ENCODE results near the gene HTRA1.

HTRA1 gene

GRCh38 chr10:122515588-122516231 lies 54.4 kb downstream of the HTRA1 start:
- no peaks in the 10 kb centered on the region for H3K79me2 ChIP-seq (ENCODE audit: control insufficient read depth, insufficient read depth, low read length, unreplicated experiment)
- no peak overlapping the region for H2AFZ ChIP-seq (ENCODE audit: low read length, unreplicated experiment)
- no peaks in the 10 kb centered on the region for H3K27me3 ChIP-seq (ENCODE audit: insufficient read depth, low read length)
- peak overlapping the region; percentile 68 for H3K27ac ChIP-seq (ENCODE audit: low read depth, low read length)
- no peak overlapping the region for H3K4me3 ChIP-seq (ENCODE audit: low read depth, low read length)
- H3K4me1 ChIP-seq (ENCODE audit: control insufficient read depth, insufficient read depth, low read length, unreplicated experiment): peaks cover 21% of the 10 kb centered on the region
- H3K36me3 ChIP-seq (ENCODE audit: insufficient read depth, low read length): peaks cover 23% of the 10 kb centered on the region

GRCh38 chr10:122516734-122517133 lies 55.4 kb downstream of the HTRA1 start:
- no peak overlapping the region for H2AFZ ChIP-seq (ENCODE audit: low read length, unreplicated experiment)
- H3K36me3 ChIP-seq (ENCODE audit: insufficient read depth, low read length): peaks cover 22% of the 10 kb centered on the region
- H3K27me3 ChIP-seq (ENCODE audit: insufficient read depth, low read length): no peaks in the 10 kb centered on the region
- H3K27ac ChIP-seq (ENCODE audit: low read depth, low read length): no peak overlapping the region
- no peak overlapping the region for H3K4me3 ChIP-seq (ENCODE audit: low read depth, low read length)
- H3K79me2 ChIP-seq (ENCODE audit: control insufficient read depth, insufficient read depth, low read length, unreplicated experiment): no peaks in the 10 kb centered on the region
- peaks cover 21% of the 10 kb centered on the region for H3K4me1 ChIP-seq (ENCODE audit: control insufficient read depth, insufficient read depth, low read length, unreplicated experiment)

- H3K27me3 ChIP-seq (ENCODE audit: insufficient read depth, low read length): no peaks in the 10 kb centered on the region
- H3K79me2 ChIP-seq (ENCODE audit: control insufficient read depth, insufficient read depth, low read length, unreplicated experiment): no peaks in the 10 kb centered on the region
- no peak overlapping the region for H3K4me3 ChIP-seq (ENCODE audit: low read depth, low read length)
- H2AFZ ChIP-seq (ENCODE audit: low read length, unreplicated experiment): no peak overlapping the region
- H3K27ac ChIP-seq (ENCODE audit: low read depth, low read length): no peak overlapping the region
- peaks cover 19% of the 10 kb centered on the region for H3K4me1 ChIP-seq (ENCODE audit: control insufficient read depth, insufficient read depth, low read length, unreplicated experiment)
- H3K36me3 ChIP-seq (ENCODE audit: insufficient read depth, low read length): peaks cover 10% of the 10 kb centered on the region; the same call in 1 of the 2 replicates
Observed at GRCh38 chr10:122519144-122519543, 57.8 kb downstream of the HTRA1 start.

- Histone ChIP-seq H3K4me1 (ENCODE audit: control insufficient read depth, insufficient read depth, low read length, unreplicated experiment) (peaks cover 12% of the 10 kb centered on the region), H3K27me3 (ENCODE audit: insufficient read depth, low read length) (no peaks in the 10 kb centered on the region), H3K79me2 (ENCODE audit: control insufficient read depth, insufficient read depth, low read length, unreplicated experiment) (no peaks in the 10 kb centered on the region), H3K4me3 (ENCODE audit: low read depth, low read length) (no peak overlapping the region), H3K36me3 (ENCODE audit: insufficient read depth, low read length) (peaks cover 10% of the 10 kb centered on the region; the same call in 1 of the 2 replicates), H2AFZ (ENCODE audit: low read length, unreplicated experiment) (no peak overlapping the region), H3K27ac (ENCODE audit: low read depth, low read length) (no peak overlapping the region)
Observed at GRCh38 chr10:122519873-122520272, 58.5 kb downstream of the HTRA1 start.

GRCh38 chr10:122521011-122521410 lies 59.7 kb downstream of the HTRA1 start:
- no peak overlapping the region for H2AFZ ChIP-seq (ENCODE audit: low read length, unreplicated experiment)
- no peak overlapping the region for H3K27ac ChIP-seq (ENCODE audit: low read depth, low read length)
- H3K36me3 ChIP-seq (ENCODE audit: insufficient read depth, low read length): 0 out of 2 replicates have a peak, but pooled peaks cover 5% of the 10 kb centered on the region
- no peaks in the 10 kb centered on the region for H3K79me2 ChIP-seq (ENCODE audit: control insufficient read depth, insufficient read depth, low read length, unreplicated experiment)
- H3K4me3 ChIP-seq (ENCODE audit: low read depth, low read length): no peak overlapping the region
- no peaks in the 10 kb centered on the region for H3K27me3 ChIP-seq (ENCODE audit: insufficient read depth, low read length)
- H3K4me1 ChIP-seq (ENCODE audit: control insufficient read depth, insufficient read depth, low read length, unreplicated experiment): peaks cover under 1% of the 10 kb centered on the region

GRCh38 chr10:122524811-122525210 lies 63.5 kb downstream of the HTRA1 start:
- Histone ChIP-seq H3K27ac (ENCODE audit: low read depth, low read length) (no peak overlapping the region), H2AFZ (ENCODE audit: low read length, unreplicated experiment) (no peak overlapping the region), H3K4me1 (ENCODE audit: control insufficient read depth, insufficient read depth, low read length, unreplicated experiment) (no peaks in the 10 kb centered on the region), H3K79me2 (ENCODE audit: control insufficient read depth, insufficient read depth, low read length, unreplicated experiment) (no peaks in the 10 kb centered on the region), H3K27me3 (ENCODE audit: insufficient read depth, low read length) (0 out of 2 replicates have a peak, but pooled peaks cover 13% of the 10 kb centered on the region), H3K4me3 (ENCODE audit: low read depth, low read length) (no peak overlapping the region), H3K36me3 (ENCODE audit: insufficient read depth, low read length) (no peaks in the 10 kb centered on the region)

- H3K79me2 ChIP-seq (ENCODE audit: control insufficient read depth, insufficient read depth, low read length, unreplicated experiment): no peaks in the 10 kb centered on the region
- H3K27me3 ChIP-seq (ENCODE audit: insufficient read depth, low read length): peaks cover 22% of the 10 kb centered on the region; the same call in 1 of the 2 replicates
- no peak overlapping the region for H2AFZ ChIP-seq (ENCODE audit: low read length, unreplicated experiment)
- H3K36me3 ChIP-seq (ENCODE audit: insufficient read depth, low read length): no peaks in the 10 kb centered on the region
- H3K4me3 ChIP-seq (ENCODE audit: low read depth, low read length): no peak overlapping the region
- H3K27ac ChIP-seq (ENCODE audit: low read depth, low read length): no peak overlapping the region
- no peaks in the 10 kb centered on the region for H3K4me1 ChIP-seq (ENCODE audit: control insufficient read depth, insufficient read depth, low read length, unreplicated experiment)
Observed at GRCh38 chr10:122525788-122526187, 64.4 kb downstream of the HTRA1 start.

GRCh38 chr10:122526892-122527291 lies 65.5 kb downstream of the HTRA1 start:
- H3K27me3 ChIP-seq (ENCODE audit: insufficient read depth, low read length): peaks cover 33% of the 10 kb centered on the region
- no peak overlapping the region for H2AFZ ChIP-seq (ENCODE audit: low read length, unreplicated experiment)
- H3K27ac ChIP-seq (ENCODE audit: low read depth, low read length): no peak overlapping the region
- H3K36me3 ChIP-seq (ENCODE audit: insufficient read depth, low read length): no peaks in the 10 kb centered on the region
- no peaks in the 10 kb centered on the region for H3K4me1 ChIP-seq (ENCODE audit: control insufficient read depth, insufficient read depth, low read length, unreplicated experiment)
- H3K4me3 ChIP-seq (ENCODE audit: low read depth, low read length): no peak overlapping the region
- no peaks in the 10 kb centered on the region for H3K79me2 ChIP-seq (ENCODE audit: control insufficient read depth, insufficient read depth, low read length, unreplicated experiment)

GRCh38 chr10:122530177-122530576 lies 68.8 kb downstream of the HTRA1 start:
- Histone ChIP-seq H3K36me3 (ENCODE audit: insufficient read depth, low read length) (no peaks in the 10 kb centered on the region), H3K4me1 (ENCODE audit: control insufficient read depth, insufficient read depth, low read length, unreplicated experiment) (no peaks in the 10 kb centered on the region), H3K27ac (ENCODE audit: low read depth, low read length) (no peak overlapping the region), H3K79me2 (ENCODE audit: control insufficient read depth, insufficient read depth, low read length, unreplicated experiment) (no peaks in the 10 kb centered on the region), H3K27me3 (ENCODE audit: insufficient read depth, low read length) (peaks cover 39% of the 10 kb centered on the region), H3K4me3 (ENCODE audit: low read depth, low read length) (no peak overlapping the region), H2AFZ (ENCODE audit: low read length, unreplicated experiment) (no peak overlapping the region)

- H3K79me2 ChIP-seq (ENCODE audit: control insufficient read depth, insufficient read depth, low read length, unreplicated experiment): no peaks in the 10 kb centered on the region
- no peaks in the 10 kb centered on the region for H3K36me3 ChIP-seq (ENCODE audit: insufficient read depth, low read length)
- no peak overlapping the region for H3K4me3 ChIP-seq (ENCODE audit: low read depth, low read length)
- H3K4me1 ChIP-seq (ENCODE audit: control insufficient read depth, insufficient read depth, low read length, unreplicated experiment): no peaks in the 10 kb centered on the region
- H3K27me3 ChIP-seq (ENCODE audit: insufficient read depth, low read length): peaks cover 45% of the 10 kb centered on the region
- no peak overlapping the region for H3K27ac ChIP-seq (ENCODE audit: low read depth, low read length)
- H2AFZ ChIP-seq (ENCODE audit: low read length, unreplicated experiment): no peak overlapping the region
Observed at GRCh38 chr10:122531261-122531660, 69.9 kb downstream of the HTRA1 start.

GRCh38 chr10:122531939-122532338 lies 70.6 kb downstream of the HTRA1 start:
- H3K4me3 ChIP-seq (ENCODE audit: low read depth, low read length): no peak overlapping the region
- H2AFZ ChIP-seq (ENCODE audit: low read length, unreplicated experiment): no peak overlapping the region
- no peaks in the 10 kb centered on the region for H3K36me3 ChIP-seq (ENCODE audit: insufficient read depth, low read length)
- H3K27me3 ChIP-seq (ENCODE audit: insufficient read depth, low read length): peaks cover 50% of the 10 kb centered on the region
- no peaks in the 10 kb centered on the region for H3K79me2 ChIP-seq (ENCODE audit: control insufficient read depth, insufficient read depth, low read length, unreplicated experiment)
- no peaks in the 10 kb centered on the region for H3K4me1 ChIP-seq (ENCODE audit: control insufficient read depth, insufficient read depth, low read length, unreplicated experiment)
- H3K27ac ChIP-seq (ENCODE audit: low read depth, low read length): no peak overlapping the region

Data from ACC112 (cell line).